ENCODE measurements around the gene IGSF9B. TPM values are rescaled to one million over a fixed set of nuclear protein-coding genes. Genes with fewer than 3 reads are reported as not detected.

IGSF9B gene
- total RNA-seq, 2 experiments from 2014 or later, result 24.3 to 27.4 TPM

- CTCF ChIA-PET, result no interaction called here
- H3K4me1 ChIP-seq (ENCODE audit: insufficient read depth, low read length), result no peaks in the 10 kb centered on the region
- peaks cover 22% of the 10 kb centered on the region for H3K36me3 ChIP-seq (ENCODE audit: insufficient read depth, low read length)
- no peak for DNase-seq
- no peaks in the 10 kb centered on the region for H3K9me3 ChIP-seq (ENCODE audit: control insufficient read depth in 1 of 2, insufficient read depth in 1 of 2, low read length in 2 of 2)
- Mint-ChIP-seq H3K27ac (no peak overlapping the region), H3K9me3 (no peaks in the 10 kb centered on the region), H3K4me3 (no peak overlapping the region), H3K4me1 (ENCODE audit: low read depth) (no peaks in the 10 kb centered on the region), H3K27me3 (no peaks in the 10 kb centered on the region), H3K36me3 (ENCODE audit: low read depth) (peaks cover 57% of the 10 kb centered on the region)
- H3K4me3 ChIP-seq (ENCODE audit: low read length), result no peak overlapping the region
- no peaks in the 10 kb centered on the region for H3K27me3 ChIP-seq (ENCODE audit: control insufficient read depth in 1 of 2, insufficient read depth in 2 of 2, low read length in 2 of 2)
- no peak for ATAC-seq (ENCODE audit: poor library complexity)
- H3K27ac ChIP-seq (ENCODE audit: low read depth in 1 of 2, low read length in 2 of 2), result no peak overlapping the region
- intact Hi-C loops (cut with DNase I, micrococcal nuclease), result no loop called here
- POLR2A ChIA-PET, result no interaction called here
- no peak for TF ChIP-seq CTCF (IDR thresholded peaks at IDR 0.05)
Observed at GRCh38 chr11:133906746-133907145, 50.0 kb downstream of the IGSF9B start.

- H3K36me3 ChIP-seq (ENCODE audit: insufficient read depth, low read length), result peaks cover 22% of the 10 kb centered on the region
- H3K4me1 ChIP-seq (ENCODE audit: insufficient read depth, low read length), result no peaks in the 10 kb centered on the region
- H3K27ac Mint-ChIP-seq, result no peak overlapping the region
- no peaks in the 10 kb centered on the region for H3K4me1 Mint-ChIP-seq (ENCODE audit: low read depth)
- CTCF ChIA-PET, result no interaction called here
- no peak overlapping the region for H3K4me3 ChIP-seq (ENCODE audit: low read length)
- no peaks in the 10 kb centered on the region for H3K9me3 Mint-ChIP-seq
- ATAC-seq (ENCODE audit: poor library complexity) (no peak), DNase-seq (no peak)
- H3K9me3 ChIP-seq (ENCODE audit: control insufficient read depth in 1 of 2, insufficient read depth in 1 of 2, low read length in 2 of 2), result no peaks in the 10 kb centered on the region
- intact Hi-C loops (cut with DNase I, micrococcal nuclease), result no loop called here
- no peaks in the 10 kb centered on the region for H3K27me3 Mint-ChIP-seq
- no peak for TF ChIP-seq CTCF (IDR thresholded peaks at IDR 0.05)
- H3K27me3 ChIP-seq (ENCODE audit: control insufficient read depth in 1 of 2, insufficient read depth in 2 of 2, low read length in 2 of 2), result no peaks in the 10 kb centered on the region
- peaks cover 52% of the 10 kb centered on the region for H3K36me3 Mint-ChIP-seq (ENCODE audit: low read depth)
- H3K4me3 Mint-ChIP-seq, result no peak overlapping the region
- H3K27ac ChIP-seq (ENCODE audit: low read depth in 1 of 2, low read length in 2 of 2), result no peak overlapping the region
- POLR2A ChIA-PET, result no interaction called here
Observed at GRCh38 chr11:133906241-133906640, 50.5 kb downstream of the IGSF9B start.

GRCh38 chr11:133905677-133906156, 51.1 kb downstream of the IGSF9B start:
- Histone ChIP-seq H3K9me3 (ENCODE audit: control insufficient read depth in 1 of 2, insufficient read depth in 1 of 2, low read length in 2 of 2) (no peaks in the 10 kb centered on the region), H3K4me1 (ENCODE audit: insufficient read depth, low read length) (no peaks in the 10 kb centered on the region), H3K27me3 (ENCODE audit: control insufficient read depth in 1 of 2, insufficient read depth in 2 of 2, low read length in 2 of 2) (no peaks in the 10 kb centered on the region), H3K36me3 (ENCODE audit: insufficient read depth, low read length) (peaks cover 22% of the 10 kb centered on the region), H3K4me3 (ENCODE audit: low read length) (no peak overlapping the region), H3K27ac (ENCODE audit: low read depth in 1 of 2, low read length in 2 of 2) (no peak overlapping the region)
- DNase-seq (no peak), ATAC-seq (ENCODE audit: poor library complexity) (no peak)
- ChIA-PET CTCF (no interaction called here), POLR2A (no interaction called here)
- no peak overlapping the region for H3K27ac Mint-ChIP-seq
- intact Hi-C loops (cut with DNase I, micrococcal nuclease), result no loop called here
- TF ChIP-seq CTCF (IDR thresholded peaks at IDR 0.05), result no peak
- no peaks in the 10 kb centered on the region for H3K9me3 Mint-ChIP-seq
- no peaks in the 10 kb centered on the region for H3K27me3 Mint-ChIP-seq
- no peaks in the 10 kb centered on the region for H3K4me1 Mint-ChIP-seq (ENCODE audit: low read depth)
- peaks cover 47% of the 10 kb centered on the region for H3K36me3 Mint-ChIP-seq (ENCODE audit: low read depth)
- no peak overlapping the region for H3K4me3 Mint-ChIP-seq
